Caco-2 (cell line): Measurements from ENCODE around the gene C14orf132. TPM values are rescaled to one million over a fixed set of nuclear protein-coding genes. Genes with fewer than 3 reads are reported as not detected.

Source experiments
- BruUV-seq: library from RNA; stranded (reverse); fragments of 400-500 nt; replicated peaks from 2 replicates; lab custom pipeline; 2021; lab: Mats Ljungman, UMichigan
- CTCF ChIA-PET: fragments of 300-600 bp; sonication (Branson Sonifier 250); formaldehyde crosslinking; loops from one replicate; lab custom pipeline; 2022; ENCODE audit warnings: antibody characterized with exemption; lab: Charles Lee
- POLR2A ChIA-PET: fragments of 300-600 bp; sonication (Branson Sonifier 250); formaldehyde crosslinking; loops from one replicate; lab custom pipeline; 2022; ENCODE audit warnings: antibody characterized with exemption; lab: Charles Lee
- DNase-seq, 2 experiments: peaks; one replicate each; pipeline versions ENCODE4 v3.0.0 to v3.0.0-alpha.2; 2020 to 2022
- H3K27me3 ChIP-seq: replicated peaks from 2 replicates; pipeline ENCODE4 v1.6.0; 2011; ENCODE audit warnings: low read length; ENCODE audit not compliant: control insufficient read depth, insufficient read depth
- H3K36me3 ChIP-seq: 2 replicates; pipeline ENCODE4 v1.5.1; 2011; ENCODE audit warnings: low read length; ENCODE audit not compliant: control insufficient read depth, insufficient read depth
- H3K4me1 ChIP-seq: fragments of 250-450 bp; sonication (Bioruptor Pico); 2 replicates; pipeline ENCODE4 v1.5.1; 2020; ENCODE audit warnings: mild to moderate bottlenecking
- H3K4me3 ChIP-seq: 2 replicates; pipeline ENCODE4 v1.5.1; 2011; ENCODE audit warnings: low read depth, mild to moderate bottlenecking, control low read depth, low read length
- H3K9me3 ChIP-seq: fragments of 250-450 bp; sonication (Bioruptor Pico); 2 replicates; pipeline ENCODE4 v1.5.1; 2020; ENCODE audit warnings: mild to moderate bottlenecking, moderate library complexity
- H3K27ac Mint-ChIP-seq: one replicate; pipeline ENCODE4 v1.8.0; 2022; ENCODE audit warnings: mixed read lengths; ENCODE audit not compliant: unreplicated experiment
- H3K27me3 Mint-ChIP-seq: one replicate; pipeline ENCODE4 v1.8.0; 2022; ENCODE audit warnings: mixed read lengths; ENCODE audit not compliant: insufficient read depth, unreplicated experiment
- H3K36me3 Mint-ChIP-seq: one replicate; pipeline ENCODE4 v1.8.0; 2022; ENCODE audit warnings: mild to moderate bottlenecking, mixed read lengths; ENCODE audit not compliant: insufficient read depth, unreplicated experiment
- H3K4me1 Mint-ChIP-seq: one replicate; pipeline ENCODE4 v1.8.0; 2022; ENCODE audit warnings: low read depth, mixed read lengths; ENCODE audit not compliant: unreplicated experiment
- H3K4me3 Mint-ChIP-seq: one replicate; pipeline ENCODE4 v1.8.0; 2022; ENCODE audit warnings: mild to moderate bottlenecking, moderate library complexity, mixed read lengths; ENCODE audit not compliant: unreplicated experiment
- H3K9me3 Mint-ChIP-seq: one replicate; pipeline ENCODE4 v1.8.0; 2022; ENCODE audit warnings: mixed read lengths; ENCODE audit not compliant: unreplicated experiment
- CTCF ChIP-seq, 2 experiments: fragments of 200-600 bp in 1 of 2; IDR thresholded peaks; 1 replicate in 1 of 2; 2 replicates in 1 of 2; pipeline versions ENCODE4 v1.5.1 to v1.8.0; 2011 to 2022; ENCODE audit warnings: antibody characterized with exemption in 1 of 2, control low read depth in 1 of 2, inconsistent platforms in 1 of 2, low read depth in 1 of 2, low read length in 1 of 2, mild to moderate bottlenecking in 1 of 2, moderate library complexity in 1 of 2; ENCODE audit not compliant: insufficient read depth in 1 of 2, severe bottlenecking in 1 of 2, unreplicated experiment in 1 of 2
- intact Hi-C: fragments of 100-400 bp; cut with micrococcal nuclease; formaldehyde crosslinking; loops from one replicate; pipeline ENCODE4 v1.10.0; 2022; ENCODE audit not compliant: unreplicated experiment
- total RNA-seq: library from RNA; stranded (reverse); gene quantifications from 2 replicates; pipeline ENCODE4 v1.2.3, GENCODE V29; 2022

C14orf132 gene
- total RNA-seq, 1 experiment from 2014 or later: 0.20 TPM

GRCh38 chr14:96069421-96069820 lies 30.3 kb downstream of the C14orf132 start:
- Histone ChIP-seq H3K4me3 (no peak overlapping the region), H3K9me3 (no peaks in the 10 kb centered on the region), H3K27me3 (no peaks in the 10 kb centered on the region), H3K36me3 (no peaks in the 10 kb centered on the region), H3K4me1 (no peaks in the 10 kb centered on the region)
- intact Hi-C loops: no loop called here
- ChIA-PET CTCF (no interaction called here), POLR2A (no interaction called here)
- H3K4me3 Mint-ChIP-seq: no peak overlapping the region
- H3K27ac Mint-ChIP-seq: no peak overlapping the region
- H3K9me3 Mint-ChIP-seq: no peaks in the 10 kb centered on the region
- no peaks in the 10 kb centered on the region for H3K4me1 Mint-ChIP-seq
- no peaks in the 10 kb centered on the region for H3K36me3 Mint-ChIP-seq
- no peak for DNase-seq
- TF ChIP-seq CTCF (IDR thresholded peaks at IDR 0.05; ENCODE audit: insufficient read depth in 1 of 2, low read depth in 1 of 2, low read length in 1 of 2, severe bottlenecking in 1 of 2, unreplicated experiment in 1 of 2): no peak
- no TSS peak for BruUV-seq
- peaks cover 10% of the 10 kb centered on the region for H3K27me3 Mint-ChIP-seq

DNA sequence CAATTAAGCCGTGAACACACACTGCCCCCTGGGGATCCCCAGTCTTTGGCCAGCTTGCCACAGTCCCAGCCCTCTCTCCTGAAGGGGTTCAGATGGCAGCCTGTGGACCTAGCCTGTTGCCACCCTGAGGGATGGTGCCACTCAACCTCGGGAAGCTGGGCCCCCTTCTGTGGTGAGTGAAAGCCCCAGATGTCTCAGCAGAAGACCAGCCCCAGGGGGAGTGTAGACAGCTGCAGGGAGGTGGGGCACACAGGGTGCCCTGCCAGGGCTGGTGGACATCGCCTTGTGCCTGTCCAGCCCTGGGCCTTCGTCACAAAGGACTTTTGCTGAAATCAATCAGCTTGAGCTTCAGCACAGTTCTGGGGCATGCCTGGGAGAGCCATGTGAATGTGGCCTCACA lies 32.4 kb downstream of the C14orf132 start:
- Mint-ChIP-seq H3K27me3 (peaks cover 10% of the 10 kb centered on the region), H3K4me1 (no peaks in the 10 kb centered on the region), H3K4me3 (no peak overlapping the region), H3K9me3 (no peaks in the 10 kb centered on the region), H3K36me3 (no peaks in the 10 kb centered on the region), H3K27ac (no peak overlapping the region)
- intact Hi-C loops: no loop called here
- Histone ChIP-seq H3K4me1 (no peaks in the 10 kb centered on the region), H3K27me3 (no peaks in the 10 kb centered on the region), H3K9me3 (no peaks in the 10 kb centered on the region), H3K4me3 (no peak overlapping the region), H3K36me3 (no peaks in the 10 kb centered on the region)
- no peak for TF ChIP-seq CTCF (IDR thresholded peaks at IDR 0.05; ENCODE audit: insufficient read depth in 1 of 2, low read depth in 1 of 2, low read length in 1 of 2, severe bottlenecking in 1 of 2, unreplicated experiment in 1 of 2)
- DNase-seq: no peak
- POLR2A ChIA-PET: no interaction called here
- CTCF ChIA-PET: no interaction called here
- no TSS peak for BruUV-seq

DNA sequence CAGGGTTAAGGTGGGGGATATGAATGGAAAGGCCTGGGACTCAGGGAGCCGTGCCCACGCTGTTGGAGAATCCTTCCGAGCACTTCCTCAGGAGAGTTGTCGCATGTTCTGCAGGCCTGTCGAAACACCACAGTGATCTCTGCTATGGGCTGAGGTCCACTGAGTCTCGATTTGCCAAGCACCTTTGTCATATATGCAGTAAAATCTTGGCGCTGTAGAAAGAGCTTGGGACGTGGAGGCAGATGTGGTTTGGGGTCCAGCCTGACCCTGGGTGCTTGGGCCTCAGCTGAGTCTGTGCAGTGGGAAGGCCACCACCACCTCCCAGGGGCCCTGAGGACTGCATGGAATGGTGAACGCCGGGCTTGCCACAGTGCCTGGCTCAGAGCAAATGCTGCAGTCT lies 32.9 kb downstream of the C14orf132 start:
- intact Hi-C loops: no loop called here
- Mint-ChIP-seq H3K27me3 (peaks cover 13% of the 10 kb centered on the region), H3K9me3 (no peaks in the 10 kb centered on the region), H3K27ac (no peak overlapping the region), H3K4me3 (no peak overlapping the region), H3K4me1 (no peaks in the 10 kb centered on the region), H3K36me3 (no peaks in the 10 kb centered on the region)
- ChIA-PET CTCF (no interaction called here), POLR2A (no interaction called here)
- no TSS peak for BruUV-seq
- Histone ChIP-seq H3K4me3 (no peak overlapping the region), H3K4me1 (no peaks in the 10 kb centered on the region), H3K36me3 (no peaks in the 10 kb centered on the region), H3K27me3 (no peaks in the 10 kb centered on the region), H3K9me3 (no peaks in the 10 kb centered on the region)
- no peak for TF ChIP-seq CTCF (IDR thresholded peaks at IDR 0.05; ENCODE audit: insufficient read depth in 1 of 2, low read depth in 1 of 2, low read length in 1 of 2, severe bottlenecking in 1 of 2, unreplicated experiment in 1 of 2)
- no peak for DNase-seq
